HK-2 (cell line): ENCODE measurements around the gene KIF19.

Experiments
- DNase-seq: peaks from one replicate; pipeline ENCODE4 v3.0.0-alpha.2; 2018; ENCODE audit not compliant: unreplicated experiment

The KIF19 gene

GRCh38 chr17:74339537-74340195 is 13.6 kb downstream of the KIF19 start:
- DNase-seq = no peak

- peak; percentile 8 for DNase-seq
Observed at GRCh38 chr17:74340470-74341023, 14.5 kb downstream of the KIF19 start.

- DNase-seq = no peak
Observed at GRCh38 chr17:74342224-74342623, 16.2 kb downstream of the KIF19 start.

- DNase-seq = no peak
Observed at GRCh38 chr17:74343121-74343520, 17.1 kb downstream of the KIF19 start.

- no peak for DNase-seq
Observed at GRCh38 chr17:74343526-74344284, 17.7 kb downstream of the KIF19 start.

GRCh38 chr17:74344658-74345057 is 18.6 kb downstream of the KIF19 start:
- no peak for DNase-seq

- DNase-seq = no peak
Observed at GRCh38 chr17:74345433-74346241, 19.6 kb downstream of the KIF19 start.

GRCh38 chr17:74347646-74348045 is 21.6 kb downstream of the KIF19 start:
- no peak for DNase-seq

- no peak for DNase-seq
Observed at GRCh38 chr17:74349120-74349519, 23.1 kb downstream of the KIF19 start.

- DNase-seq = no peak
Observed at GRCh38 chr17:74350486-74350885, 24.5 kb downstream of the KIF19 start.

- DNase-seq = no peak
Observed at GRCh38 chr17:74351552-74352210, 25.7 kb downstream of the KIF19 start.

- DNase-seq = no peak
Observed at GRCh38 chr17:74353446-74354060, 27.5 kb downstream of the KIF19 start.

- peak; percentile 67 for DNase-seq
Observed at GRCh38 chr17:74354123-74354522, 28.1 kb downstream of the KIF19 start.

GRCh38 chr17:74354561-74354960 is 28.5 kb downstream of the KIF19 start:
- no peak for DNase-seq

GRCh38 chr17:74355065-74355464 is 29.0 kb downstream of the KIF19 start:
- no peak for DNase-seq

GRCh38 chr17:74356646-74357465 is 30.8 kb downstream of the KIF19 start:
- DNase-seq = no peak

GRCh38 chr17:74357466-74357809 is 31.4 kb downstream of the KIF19 start:
- DNase-seq = no peak

- DNase-seq = no peak
Observed at GRCh38 chr17:74358697-74359096, 32.7 kb downstream of the KIF19 start.

- no peak for DNase-seq
Observed at GRCh38 chr17:74359916-74360315, 33.9 kb downstream of the KIF19 start.

- no peak for DNase-seq
Observed at GRCh38 chr17:74360899-74361229, 34.8 kb downstream of the KIF19 start.
